ENCODE measurements around the gene MYO1H.

Gene MYO1H

GRCh38 chr12:109445191-109445609 lies 97.5 kb downstream of the MYO1H start:
- TF ChIP-seq ZFX (IDR thresholded peaks at IDR 0.05; ENCODE audit: borderline replicate concordance) (no peak), CTCF (IDR thresholded peaks at IDR 0.05) (no peak)
- H3K27ac ChIP-seq: 0 out of 2 replicates have a peak overlapping the region, but pooled peaks have one; percentile 1

- TF ChIP-seq ZFX (IDR thresholded peaks at IDR 0.05; ENCODE audit: borderline replicate concordance) (no peak), CTCF (IDR thresholded peaks at IDR 0.05) (no peak)
- no peak overlapping the region for H3K27ac ChIP-seq
These were observed 99.2 kb downstream of the MYO1H start for GRCh38 chr12:109446869-109447268.

- no peak for TF ChIP-seq ZFX (IDR thresholded peaks at IDR 0.05; ENCODE audit: borderline replicate concordance)
- no peak for TF ChIP-seq CTCF (IDR thresholded peaks at IDR 0.05)
- no peak overlapping the region for H3K27ac ChIP-seq
These were observed 99.8 kb downstream of the MYO1H start for GRCh38 chr12:109447482-109447881.

- no peak for TF ChIP-seq CTCF (IDR thresholded peaks at IDR 0.05)
- no peak for TF ChIP-seq ZFX (IDR thresholded peaks at IDR 0.05; ENCODE audit: borderline replicate concordance)
- no peak overlapping the region for H3K27ac ChIP-seq
These were observed 100.6 kb downstream of the MYO1H start for GRCh38 chr12:109448272-109448671.

- H3K27ac ChIP-seq: no peak overlapping the region
- TF ChIP-seq ZFX (IDR thresholded peaks at IDR 0.05; ENCODE audit: borderline replicate concordance): no peak
- TF ChIP-seq CTCF (IDR thresholded peaks at IDR 0.05): no peak
These were observed 101.1 kb downstream of the MYO1H start for GRCh38 chr12:109448707-109449390.

- TF ChIP-seq ZFX (IDR thresholded peaks at IDR 0.05; ENCODE audit: borderline replicate concordance) (no peak), CTCF (IDR thresholded peaks at IDR 0.05) (no peak)
- H3K27ac ChIP-seq: no peak overlapping the region
These were observed 102.3 kb downstream of the MYO1H start for GRCh38 chr12:109449845-109450532.

- H3K27ac ChIP-seq: no peak overlapping the region
- TF ChIP-seq CTCF (IDR thresholded peaks at IDR 0.05): no peak
- TF ChIP-seq ZFX (IDR thresholded peaks at IDR 0.05; ENCODE audit: borderline replicate concordance): no peak
These were observed 103.3 kb downstream of the MYO1H start for GRCh38 chr12:109450980-109451379.
